Skeletal muscle cell (primary cell): Measurements from ENCODE around the gene ARHGEF28.
A peak's percentile ranks its signal among the peaks of the same experiment; 100 is the strongest.

Experiments
- DNase-seq: peaks from one replicate; pipeline ENCODE4 v3.0.0-alpha.2; 2010; ENCODE audit warnings: low read depth
- H3K4me3 ChIP-seq: 2 replicates; pipeline ENCODE4 v1.5.1; 2011; ENCODE audit warnings: low read depth, mild to moderate bottlenecking, control low read depth, low read length, moderate library complexity

Gene ARHGEF28

GRCh38 chr5:73935719-73936118 lies 309.7 kb downstream of the ARHGEF28 start:
- H3K4me3 ChIP-seq, result no peak overlapping the region
- no peak for DNase-seq

DNA sequence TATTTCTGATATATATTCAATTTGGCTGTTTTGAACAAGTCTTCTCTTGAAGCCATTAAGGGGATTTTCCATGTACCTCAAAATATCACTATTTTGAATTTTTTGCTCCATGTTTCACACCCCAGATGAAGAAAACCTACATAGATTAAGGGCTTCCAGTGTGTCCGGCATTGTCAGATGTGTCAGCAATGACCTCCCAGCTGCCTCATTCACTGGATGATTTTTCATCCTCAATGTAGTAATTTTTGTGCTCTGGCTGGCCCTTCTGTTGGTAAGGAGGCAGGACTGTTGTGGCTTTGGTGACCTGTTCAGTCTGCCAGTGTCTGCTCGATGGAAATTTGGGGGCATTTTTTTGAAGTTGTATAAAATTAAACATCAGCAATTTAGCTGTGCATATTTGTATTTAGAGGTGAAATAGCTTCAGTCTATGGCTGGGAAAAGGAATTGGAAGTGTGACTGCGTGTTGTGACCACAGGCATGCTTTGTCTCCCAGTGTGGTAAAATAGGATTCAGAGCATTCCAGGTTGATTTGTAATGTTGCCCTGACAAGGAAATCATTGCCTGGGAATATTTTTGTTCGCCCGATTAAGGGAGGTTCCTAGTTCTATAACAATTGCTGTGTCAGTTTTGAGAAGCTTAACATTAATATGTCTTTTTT lies 312.4 kb downstream of the ARHGEF28 start:
- DNase-seq, result peak; percentile 90
- peak overlapping the region; percentile 15 for H3K4me3 ChIP-seq

- no peak overlapping the region for H3K4me3 ChIP-seq
- no peak for DNase-seq
These were observed 312.9 kb downstream of the ARHGEF28 start for GRCh38 chr5:73938938-73939320.

DNA sequence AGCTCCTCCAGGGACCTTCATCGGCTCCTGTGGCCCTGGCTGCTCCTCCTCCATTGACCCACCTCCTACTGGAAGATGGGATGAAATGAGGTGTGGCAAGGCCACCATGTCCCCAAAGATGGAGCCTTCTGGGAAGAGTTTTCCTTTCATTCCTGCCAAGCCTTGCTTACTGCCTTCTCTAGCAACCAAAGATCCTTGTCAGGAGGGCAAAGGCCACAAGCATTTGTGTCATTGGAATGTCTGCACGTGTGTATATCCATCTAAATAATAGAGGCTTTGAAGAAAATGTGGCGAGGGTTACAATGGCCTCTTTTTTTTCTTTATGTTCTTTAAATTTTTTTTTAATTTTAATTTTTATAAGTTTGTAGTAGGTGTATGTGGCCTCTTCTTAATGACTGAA lies 313.6 kb downstream of the ARHGEF28 start:
- H3K4me3 ChIP-seq, result no peak overlapping the region
- no peak for DNase-seq

- no peak for DNase-seq
- H3K4me3 ChIP-seq, result no peak overlapping the region
These were observed 314.0 kb downstream of the ARHGEF28 start for GRCh38 chr5:73940026-73940425.

DNA sequence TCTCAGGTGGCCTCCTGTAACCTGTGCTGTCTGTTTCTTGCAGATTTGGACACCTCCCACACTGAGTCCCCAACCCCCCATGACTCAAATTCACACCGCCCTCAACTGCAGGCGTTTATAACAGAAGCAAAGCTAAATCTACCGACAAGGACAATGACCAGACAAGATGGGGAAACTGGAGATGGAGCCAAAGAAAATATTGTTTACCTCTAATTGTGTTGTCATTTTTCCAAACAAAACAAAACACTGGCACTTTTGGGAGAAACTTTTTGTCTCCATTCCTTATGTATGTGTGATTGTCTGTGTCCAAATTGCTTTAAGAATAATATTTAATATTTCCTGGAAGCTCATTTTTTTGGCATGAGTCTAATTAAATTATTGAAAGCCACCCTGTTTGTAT lies 314.8 kb downstream of the ARHGEF28 start:
- H3K4me3 ChIP-seq, result no peak overlapping the region
- DNase-seq, result no peak

DNA sequence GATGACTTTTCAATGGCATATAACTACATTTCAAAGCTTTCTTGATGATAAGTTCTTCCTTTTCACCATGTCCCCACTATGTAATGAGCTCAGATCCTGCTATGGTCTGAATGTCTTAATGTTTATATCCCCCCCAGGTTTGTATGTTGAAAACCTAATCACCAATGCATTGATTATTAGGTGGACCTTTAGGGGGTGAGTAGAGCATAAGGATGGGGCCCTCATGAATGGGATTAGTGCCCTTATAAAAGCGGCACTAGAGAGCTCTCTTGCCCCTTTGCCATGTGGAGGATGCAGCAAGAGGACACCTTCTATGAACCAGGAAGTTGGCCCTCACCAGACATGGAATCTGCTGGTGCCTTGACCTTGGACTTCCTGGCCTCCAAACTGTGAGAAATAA lies 316.8 kb downstream of the ARHGEF28 start:
- DNase-seq, result no peak
- H3K4me3 ChIP-seq, result no peak overlapping the region

DNA sequence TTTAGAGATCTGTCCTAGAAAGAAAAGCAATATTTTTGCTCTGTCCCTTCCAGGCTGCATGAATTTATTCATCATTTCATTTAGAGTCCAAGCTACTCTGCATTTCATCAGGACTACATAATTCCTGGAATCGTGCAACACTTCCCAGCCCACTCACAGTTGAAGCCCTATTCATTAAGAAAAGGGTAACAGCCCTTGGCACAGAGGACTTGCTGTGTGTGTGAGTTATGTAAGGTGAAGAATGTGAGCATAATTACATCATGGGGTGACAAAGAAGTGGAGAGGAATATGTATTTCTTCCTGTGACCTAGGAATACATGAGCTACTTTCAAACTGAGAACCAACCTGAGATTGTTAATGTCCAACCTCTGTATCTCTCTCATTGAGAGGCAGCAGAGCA lies 317.4 kb downstream of the ARHGEF28 start:
- H3K4me3 ChIP-seq, result no peak overlapping the region
- DNase-seq, result no peak

DNA sequence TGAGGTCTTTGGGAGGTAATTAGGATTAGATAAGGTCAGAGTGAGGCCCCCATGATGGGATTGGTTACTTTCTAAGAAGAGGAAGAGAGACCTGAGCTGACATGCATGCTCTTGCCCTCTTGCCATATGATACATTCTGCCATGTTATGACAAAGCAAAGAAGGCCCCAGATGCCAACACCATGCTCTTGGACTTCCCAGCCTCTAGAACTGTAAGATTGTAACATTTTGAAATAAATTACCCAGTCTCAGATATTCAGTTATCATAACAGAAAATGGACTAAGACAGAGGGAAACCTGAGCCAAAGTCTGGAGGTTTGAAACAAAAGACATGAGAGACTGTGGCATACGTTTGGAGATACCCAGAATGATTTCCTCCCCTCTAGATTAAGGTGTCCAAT lies 318.6 kb downstream of the ARHGEF28 start:
- H3K4me3 ChIP-seq, result no peak overlapping the region
- no peak for DNase-seq

GRCh38 chr5:73945505-73945904 lies 319.5 kb downstream of the ARHGEF28 start:
- H3K4me3 ChIP-seq, result no peak overlapping the region
- DNase-seq, result no peak

DNA sequence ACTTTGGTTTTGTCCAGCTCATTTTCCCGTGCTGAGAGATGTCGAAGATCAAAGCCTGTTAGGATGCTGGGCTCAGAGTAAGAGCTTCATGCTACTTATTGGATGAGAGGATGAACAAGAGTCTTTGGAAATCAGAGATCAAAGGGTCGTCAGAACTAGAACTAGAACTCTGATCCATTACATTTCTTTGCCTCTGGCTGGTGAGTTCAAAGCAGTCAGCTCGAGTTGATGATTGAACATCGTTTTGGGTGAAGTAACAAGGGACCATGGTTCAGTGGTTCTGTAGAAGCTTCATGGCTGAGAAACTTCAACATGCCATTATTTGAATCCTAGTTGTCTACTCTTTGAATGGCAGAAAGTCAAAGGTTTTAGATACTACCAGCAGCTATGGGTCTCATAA lies 320.3 kb downstream of the ARHGEF28 start:
- DNase-seq, result no peak
- H3K4me3 ChIP-seq, result no peak overlapping the region

GRCh38 chr5:73946919-73947602 lies 321.1 kb downstream of the ARHGEF28 start:
- DNase-seq, result no peak
- H3K4me3 ChIP-seq, result no peak overlapping the region

DNA sequence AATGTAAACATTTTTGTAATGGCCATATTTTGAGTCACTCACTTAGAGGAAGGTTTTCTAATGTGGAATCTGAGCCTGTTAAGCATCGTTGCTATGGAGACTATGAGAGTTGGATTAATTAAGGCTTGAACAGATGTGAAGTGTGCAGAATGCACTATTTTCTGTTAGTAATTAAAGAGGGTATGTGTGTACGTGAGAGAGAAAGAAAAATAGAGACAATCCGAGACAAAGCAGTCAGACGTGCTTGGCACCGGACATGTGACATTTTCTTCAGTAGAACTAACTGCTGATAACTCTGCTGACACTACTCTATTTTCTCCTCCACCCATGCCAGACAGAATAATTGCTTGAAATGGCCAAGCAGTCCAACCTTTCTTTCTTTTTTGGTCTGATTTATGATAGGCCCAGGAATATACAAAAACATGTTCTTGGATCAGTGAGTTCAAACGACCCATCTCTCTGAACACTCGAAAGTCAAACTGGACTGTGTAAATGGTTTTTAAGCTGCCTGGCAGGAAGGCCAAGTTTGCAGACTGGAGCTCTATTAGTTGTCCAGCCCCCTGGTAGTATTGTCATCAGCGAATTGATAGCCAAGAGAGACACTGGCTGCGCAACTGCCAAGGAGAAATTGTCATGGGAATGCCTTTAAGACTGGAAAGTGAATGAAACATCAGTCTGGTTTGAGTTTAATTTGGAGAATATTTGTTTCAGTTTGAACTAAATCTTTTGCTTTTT lies 322.1 kb downstream of the ARHGEF28 start:
- DNase-seq, result no peak

GRCh38 chr5:73948720-73949119 lies 322.7 kb downstream of the ARHGEF28 start:
- H3K4me3 ChIP-seq, result no peak overlapping the region
- peak; percentile 73 for DNase-seq

More for the DNA sequence above, 322.1 kb downstream of the ARHGEF28 start:
- no peak overlapping the region for H3K4me3 ChIP-seq

DNA sequence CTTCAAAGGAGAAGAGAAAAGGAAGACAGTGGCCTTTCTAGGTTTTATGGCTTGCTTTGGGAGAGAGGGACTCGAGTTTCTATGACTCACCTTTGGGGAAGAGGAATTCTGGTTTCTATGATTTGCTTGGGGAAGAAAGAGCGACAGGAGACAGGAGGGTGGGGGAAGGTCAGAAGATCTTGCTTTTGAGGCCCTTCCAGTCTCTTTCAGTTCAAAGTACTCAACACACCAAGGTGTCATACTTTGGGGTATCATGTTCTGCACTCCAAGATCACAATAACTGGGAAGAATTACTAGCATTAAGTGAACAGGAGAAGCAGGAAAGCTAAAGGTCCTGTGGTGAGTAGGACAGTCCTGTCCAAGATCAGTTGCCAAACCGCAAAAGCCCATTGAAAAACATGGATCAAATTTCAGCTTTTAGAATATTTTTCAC lies 324.5 kb downstream of the ARHGEF28 start:
- no peak overlapping the region for H3K4me3 ChIP-seq
- DNase-seq, result no peak

GRCh38 chr5:73950912-73951430 lies 325.0 kb downstream of the ARHGEF28 start:
- H3K4me3 ChIP-seq, result no peak overlapping the region
- no peak for DNase-seq

DNA sequence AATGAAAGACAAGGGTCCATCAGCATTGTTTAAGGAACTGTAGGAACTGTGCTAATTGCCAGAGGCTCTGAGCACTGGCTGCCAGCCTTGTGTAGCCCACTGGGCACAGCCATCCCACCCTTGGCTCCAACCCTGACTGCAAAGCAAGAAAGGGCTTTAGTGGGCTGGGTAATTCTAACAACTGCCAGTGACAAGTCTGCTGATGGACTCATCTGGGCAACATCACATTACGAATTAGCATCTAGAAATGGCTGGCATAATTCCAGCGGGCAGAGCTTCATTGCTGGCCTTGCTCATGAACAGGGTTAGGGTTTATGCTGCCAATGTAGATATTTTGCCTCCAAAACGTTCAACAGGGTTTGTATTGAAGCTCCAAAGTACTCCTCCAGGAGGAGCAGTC lies 326.9 kb downstream of the ARHGEF28 start:
- no peak overlapping the region for H3K4me3 ChIP-seq
- no peak for DNase-seq

GRCh38 chr5:73954381-73954780 lies 328.4 kb downstream of the ARHGEF28 start:
- no peak overlapping the region for H3K4me3 ChIP-seq
- DNase-seq, result no peak

DNA sequence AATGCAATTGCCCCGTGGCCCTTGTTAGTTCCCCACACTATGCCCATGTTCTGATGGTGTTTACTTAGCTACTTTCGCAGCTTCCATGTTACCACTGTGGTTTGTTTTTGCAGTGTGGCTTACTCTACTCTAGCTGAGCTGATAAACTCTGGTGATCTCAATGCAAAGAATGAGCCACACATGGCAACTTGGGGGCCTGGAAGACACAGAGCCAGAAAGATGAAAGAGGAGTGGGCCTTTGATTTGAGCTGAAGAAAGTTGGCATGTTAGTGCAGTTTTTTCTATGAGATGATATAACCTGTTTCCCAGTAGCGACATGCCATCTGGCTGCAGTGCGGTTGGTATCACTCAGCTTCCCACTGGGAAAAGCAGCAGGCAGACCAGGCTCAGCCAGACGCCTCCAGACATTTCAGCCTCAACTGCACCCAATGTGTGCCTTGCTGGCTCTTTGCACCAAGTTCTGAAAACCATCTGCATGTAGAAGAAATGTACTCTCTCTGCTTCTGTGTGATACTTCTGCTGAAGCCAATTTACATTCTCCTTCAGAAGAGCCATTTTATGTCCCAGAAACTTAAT lies 329.4 kb downstream of the ARHGEF28 start:
- H3K4me3 ChIP-seq, result no peak overlapping the region
- DNase-seq, result no peak

DNA sequence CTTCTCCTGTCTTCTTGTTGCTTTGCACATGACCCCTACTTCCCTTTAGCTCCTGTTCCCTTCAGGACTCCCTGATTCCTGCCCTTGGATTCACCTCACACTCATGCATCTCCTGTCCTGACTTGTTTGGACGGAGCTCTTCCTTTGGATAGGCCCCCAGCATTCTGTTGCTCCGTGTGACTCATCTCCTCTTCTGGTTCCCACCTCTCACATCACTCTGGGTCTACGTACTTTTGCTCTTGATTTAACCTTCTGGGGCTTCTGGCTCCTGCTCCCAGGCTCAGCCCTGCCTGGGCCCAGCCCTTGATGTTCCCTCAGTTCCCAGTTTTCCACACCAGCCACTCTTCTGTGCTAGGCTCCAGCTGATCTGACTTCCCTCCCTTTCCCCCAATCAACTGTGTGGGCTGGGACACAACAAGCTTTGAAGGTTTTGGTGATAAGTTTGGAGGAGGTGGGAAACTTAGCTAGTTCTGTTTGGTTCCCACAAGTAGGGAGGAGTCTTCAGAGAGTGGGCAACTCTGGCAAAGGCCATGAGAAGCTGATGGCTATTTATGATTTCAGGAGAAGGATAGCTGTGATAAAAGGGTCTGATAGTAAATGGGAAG lies 331.5 kb downstream of the ARHGEF28 start:
- DNase-seq, result no peak

More for the DNA sequence above, 331.5 kb downstream of the ARHGEF28 start:
- no peak overlapping the region for H3K4me3 ChIP-seq
